OCI-LY3 (cell line): ENCODE measurements around the gene CDC42EP2.

ENCODE experiments used
- EZH2phosphoT487 ChIP-seq: fragments of 200-600 bp; shearing (Covaris generic); IDR thresholded peaks from 2 replicates; pipeline ENCODE4 v1.6.1; 2018; ENCODE audit warnings: antibody characterized with exemption, mixed run types, low read depth
- TF ChIP-seq, protein P1 (sequence below): fragments of 200-600, 300-600 bp; sonication (generic); IDR thresholded peaks from 2 replicates; pipeline ENCODE4 v1.5.1; 2014; ENCODE audit warnings: antibody characterized with exemption, low read length, low read depth

DNA sequence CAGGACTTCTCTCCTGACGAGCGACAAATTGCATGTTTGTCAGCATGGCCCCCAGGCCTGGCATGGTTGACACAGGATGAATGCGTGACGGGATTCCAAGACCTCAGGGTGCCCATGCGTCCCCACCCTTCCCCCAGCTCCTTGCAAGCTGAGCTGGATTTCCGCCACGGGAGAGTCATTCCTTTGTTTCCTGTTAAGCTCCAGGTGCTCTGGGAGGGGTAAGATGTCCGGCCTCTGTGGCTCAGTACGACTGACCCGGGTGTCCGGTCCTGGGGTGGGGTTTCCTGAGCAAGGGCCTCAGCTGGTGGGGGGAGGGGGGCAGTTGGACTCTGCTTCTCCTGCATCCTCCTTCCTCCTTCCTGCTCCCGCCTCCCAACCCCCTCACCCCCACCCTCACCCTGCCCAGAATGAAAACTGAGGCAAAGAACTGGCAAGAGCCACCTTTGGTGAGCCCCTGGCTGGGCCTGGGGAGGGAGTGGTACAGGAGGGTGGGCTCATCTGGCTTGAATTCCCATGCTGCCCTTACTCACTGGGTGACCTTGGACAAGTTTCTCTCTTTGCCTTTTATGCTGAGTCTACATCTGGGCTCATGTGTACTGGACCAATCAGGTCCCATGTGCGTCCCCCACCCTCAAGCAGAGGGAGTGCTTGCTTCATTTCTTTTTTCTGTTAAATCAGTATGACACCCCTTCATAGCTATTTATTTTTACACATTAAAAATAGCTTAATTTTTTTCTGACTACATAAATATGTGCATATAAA, 2.5 kb downstream of the CDC42EP2 start:
- TF ChIP-seq, protein P1, sequence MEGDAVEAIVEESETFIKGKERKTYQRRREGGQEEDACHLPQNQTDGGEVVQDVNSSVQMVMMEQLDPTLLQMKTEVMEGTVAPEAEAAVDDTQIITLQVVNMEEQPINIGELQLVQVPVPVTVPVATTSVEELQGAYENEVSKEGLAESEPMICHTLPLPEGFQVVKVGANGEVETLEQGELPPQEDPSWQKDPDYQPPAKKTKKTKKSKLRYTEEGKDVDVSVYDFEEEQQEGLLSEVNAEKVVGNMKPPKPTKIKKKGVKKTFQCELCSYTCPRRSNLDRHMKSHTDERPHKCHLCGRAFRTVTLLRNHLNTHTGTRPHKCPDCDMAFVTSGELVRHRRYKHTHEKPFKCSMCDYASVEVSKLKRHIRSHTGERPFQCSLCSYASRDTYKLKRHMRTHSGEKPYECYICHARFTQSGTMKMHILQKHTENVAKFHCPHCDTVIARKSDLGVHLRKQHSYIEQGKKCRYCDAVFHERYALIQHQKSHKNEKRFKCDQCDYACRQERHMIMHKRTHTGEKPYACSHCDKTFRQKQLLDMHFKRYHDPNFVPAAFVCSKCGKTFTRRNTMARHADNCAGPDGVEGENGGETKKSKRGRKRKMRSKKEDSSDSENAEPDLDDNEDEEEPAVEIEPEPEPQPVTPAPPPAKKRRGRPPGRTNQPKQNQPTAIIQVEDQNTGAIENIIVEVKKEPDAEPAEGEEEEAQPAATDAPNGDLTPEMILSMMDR = no peak; the same call in 1 of the 2 replicates
- TF ChIP-seq EZH2phosphoT487 = no peak
